T-helper 17 cell (primary cell): ENCODE results near the gene DLG3. TPM values are rescaled to one million over a fixed set of nuclear protein-coding genes. Genes with fewer than 3 reads are reported as not detected.
A peak's percentile ranks its signal among the peaks of the same experiment; 100 is the strongest.

ENCODE experiments used
- ATAC-seq: fragments of 150-1000 bp; cut with Tn5 transposase; 2 replicates; pipeline ENCODE4 v1.10.0; 2021; ENCODE audit warnings: mild to moderate bottlenecking, moderate library complexity
- DNase-seq, 3 donors: peaks; one replicate each; pipeline versions ENCODE4 v3.0.0 to v3.0.0-alpha.2; 2020 to 2021
- H3K9me3 ChIP-seq: one replicate; pipeline ENCODE4 v1.7.0; 2013; ENCODE audit warnings: low read length, mild to moderate bottlenecking; ENCODE audit not compliant: control insufficient read depth, poor library complexity, severe bottlenecking
- H3K27ac Mint-ChIP-seq: one replicate; pipeline ENCODE4 v1.8.0; 2022; ENCODE audit warnings: mild to moderate bottlenecking, moderate library complexity, mixed read lengths
- H3K27me3 Mint-ChIP-seq: one replicate; pipeline ENCODE4 v1.8.0; 2022; ENCODE audit warnings: mixed read lengths
- H3K36me3 Mint-ChIP-seq: one replicate; pipeline ENCODE4 v1.8.0; 2022; ENCODE audit warnings: low read depth, mixed read lengths
- H3K4me1 Mint-ChIP-seq: one replicate; pipeline ENCODE4 v1.8.0; 2022; ENCODE audit warnings: mild to moderate bottlenecking, mixed read lengths
- H3K4me3 Mint-ChIP-seq: one replicate; pipeline ENCODE4 v1.8.0; 2022; ENCODE audit warnings: mild to moderate bottlenecking, moderate library complexity, mixed read lengths
- total RNA-seq, 4 donors: library from RNA in 2 of 4; stranded (reverse) in 2 of 4; gene quantifications; one replicate each; pipeline ENCODE4 v1.2.3 and lab custom pipeline; 2022 to 2026

DLG3 gene
- total RNA-seq, 2 donors from 2014 or later = 12.5 to 12.8 TPM

- Mint-ChIP-seq H3K4me1 (peaks cover 2% of the 10 kb centered on the region), H3K36me3 (no peaks in the 10 kb centered on the region), H3K4me3 (no peak overlapping the region), H3K27me3 (peaks cover 24% of the 10 kb centered on the region), H3K27ac (no peak overlapping the region)
- H3K9me3 ChIP-seq = no peaks in the 10 kb centered on the region
- DNase-seq (no peak), ATAC-seq (no peak)
These were observed 2.0 kb downstream of the DLG3 start for GRCh38 chrX:70446380-70447350.

GRCh38 chrX:70449457-70449966 lies 4.9 kb downstream of the DLG3 start:
- ATAC-seq = no peak
- DNase-seq = no peak
- Mint-ChIP-seq H3K36me3 (no peaks in the 10 kb centered on the region), H3K27me3 (peaks cover 7% of the 10 kb centered on the region), H3K4me1 (peaks cover 18% of the 10 kb centered on the region), H3K4me3 (no peak overlapping the region), H3K27ac (no peak overlapping the region)
- no peaks in the 10 kb centered on the region for H3K9me3 ChIP-seq

GRCh38 chrX:70452143-70452733 lies 7.6 kb downstream of the DLG3 start:
- Mint-ChIP-seq H3K4me1 (peaks cover 29% of the 10 kb centered on the region), H3K27me3 (no peaks in the 10 kb centered on the region), H3K36me3 (no peaks in the 10 kb centered on the region), H3K27ac (peak overlapping the region; percentile 89), H3K4me3 (peak overlapping the region; percentile 96)
- ATAC-seq (peak; percentile 39), DNase-seq (peak in 1 of 3 donors; percentile 28)
- H3K9me3 ChIP-seq = no peaks in the 10 kb centered on the region

GRCh38 chrX:70453024-70453618 lies 8.5 kb downstream of the DLG3 start:
- Mint-ChIP-seq H3K4me3 (peak overlapping the region; percentile 96), H3K4me1 (peaks cover 29% of the 10 kb centered on the region), H3K27me3 (no peaks in the 10 kb centered on the region), H3K36me3 (no peaks in the 10 kb centered on the region), H3K27ac (peak overlapping the region; percentile 89)
- no peaks in the 10 kb centered on the region for H3K9me3 ChIP-seq
- no peak for ATAC-seq
- DNase-seq = no peak

- peak; percentile 83 for ATAC-seq
- no peaks in the 10 kb centered on the region for H3K27me3 Mint-ChIP-seq
- H3K9me3 ChIP-seq = no peaks in the 10 kb centered on the region
- peak overlapping the region; percentile 72 for H3K27ac Mint-ChIP-seq
- peak overlapping the region; percentile 94 for H3K4me3 Mint-ChIP-seq
- peak; percentile 55 to 74 (median 65) for DNase-seq
- no peaks in the 10 kb centered on the region for H3K36me3 Mint-ChIP-seq
- H3K4me1 Mint-ChIP-seq = peaks cover 29% of the 10 kb centered on the region
These were observed 10.1 kb downstream of the DLG3 start for GRCh38 chrX:70454441-70455365.

- no peaks in the 10 kb centered on the region for H3K9me3 ChIP-seq
- no peaks in the 10 kb centered on the region for H3K27me3 Mint-ChIP-seq
- DNase-seq (no peak), ATAC-seq (no peak)
- peak overlapping the region; percentile 72 for H3K27ac Mint-ChIP-seq
- H3K36me3 Mint-ChIP-seq = no peaks in the 10 kb centered on the region
- peaks cover 31% of the 10 kb centered on the region for H3K4me1 Mint-ChIP-seq
- peak overlapping the region; percentile 94 for H3K4me3 Mint-ChIP-seq
These were observed 10.9 kb downstream of the DLG3 start for GRCh38 chrX:70455366-70456202.

GRCh38 chrX:70456256-70456655 lies 11.6 kb downstream of the DLG3 start:
- DNase-seq (no peak), ATAC-seq (no peak)
- no peaks in the 10 kb centered on the region for H3K27me3 Mint-ChIP-seq

GRCh38 chrX:70461026-70461425 lies 16.4 kb downstream of the DLG3 start:
- no peaks in the 10 kb centered on the region for H3K36me3 Mint-ChIP-seq
- H3K4me1 Mint-ChIP-seq = peaks cover 15% of the 10 kb centered on the region
- ATAC-seq (no peak), DNase-seq (no peak)
- H3K4me3 Mint-ChIP-seq = no peak overlapping the region
- no peaks in the 10 kb centered on the region for H3K27me3 Mint-ChIP-seq
- H3K9me3 ChIP-seq = no peaks in the 10 kb centered on the region
- no peak overlapping the region for H3K27ac Mint-ChIP-seq

More at GRCh38 chrX:70456256-70456655, 11.6 kb downstream of the DLG3 start:
- Mint-ChIP-seq H3K36me3 (no peaks in the 10 kb centered on the region), H3K27ac (peak overlapping the region; percentile 72), H3K4me1 (peaks cover 33% of the 10 kb centered on the region), H3K4me3 (peak overlapping the region; percentile 94)
- H3K9me3 ChIP-seq = no peaks in the 10 kb centered on the region

- H3K4me3 Mint-ChIP-seq = no peak overlapping the region
- H3K4me1 Mint-ChIP-seq = peaks cover 4% of the 10 kb centered on the region
- ATAC-seq = no peak
- H3K27ac Mint-ChIP-seq = no peak overlapping the region
- no peak for DNase-seq
- H3K9me3 ChIP-seq = no peaks in the 10 kb centered on the region
- no peaks in the 10 kb centered on the region for H3K27me3 Mint-ChIP-seq
- no peaks in the 10 kb centered on the region for H3K36me3 Mint-ChIP-seq
These were observed 19.4 kb downstream of the DLG3 start for GRCh38 chrX:70464051-70464450.

GRCh38 chrX:70466968-70467367 lies 22.3 kb downstream of the DLG3 start:
- DNase-seq (no peak), ATAC-seq (no peak)
- H3K9me3 ChIP-seq = no peaks in the 10 kb centered on the region
- H3K4me3 Mint-ChIP-seq = no peak overlapping the region
- H3K27ac Mint-ChIP-seq = no peak overlapping the region
- H3K27me3 Mint-ChIP-seq = no peaks in the 10 kb centered on the region
- H3K4me1 Mint-ChIP-seq = peaks cover 9% of the 10 kb centered on the region
- no peaks in the 10 kb centered on the region for H3K36me3 Mint-ChIP-seq

- DNase-seq (no peak), ATAC-seq (no peak)
- no peaks in the 10 kb centered on the region for H3K9me3 ChIP-seq
- no peak overlapping the region for H3K4me3 Mint-ChIP-seq
- no peaks in the 10 kb centered on the region for H3K27me3 Mint-ChIP-seq
- no peaks in the 10 kb centered on the region for H3K36me3 Mint-ChIP-seq
- no peak overlapping the region for H3K27ac Mint-ChIP-seq
- peaks cover 12% of the 10 kb centered on the region for H3K4me1 Mint-ChIP-seq
These were observed 24.1 kb downstream of the DLG3 start for GRCh38 chrX:70468709-70469108.

GRCh38 chrX:70470850-70471289 lies 26.2 kb downstream of the DLG3 start:
- Mint-ChIP-seq H3K36me3 (peaks cover 3% of the 10 kb centered on the region), H3K27ac (no peak overlapping the region), H3K27me3 (no peaks in the 10 kb centered on the region), H3K4me3 (no peak overlapping the region), H3K4me1 (peaks cover 18% of the 10 kb centered on the region)
- no peaks in the 10 kb centered on the region for H3K9me3 ChIP-seq
- DNase-seq (no peak), ATAC-seq (peak; percentile 42)
